Mammary epithelial cell (primary cell): ENCODE measurements around the gene RAPGEF2.

Experiments used
- CTCF ChIP-seq, 2 donors: IDR thresholded peaks in 1 of 2; conservative IDR thresholded peaks in 1 of 2; 2 replicates each; pipeline ENCODE4 v1.5.1; 2011 to 2012; ENCODE audit warnings: inconsistent platforms in 2 of 2, low read length in 2 of 2, mild to moderate bottlenecking in 2 of 2, control low read depth in 1 of 2, low read depth in 1 of 2; ENCODE audit not compliant: insufficient read depth in 1 of 2; ENCODE audit errors: extremely low read depth in 1 of 2
- EZH2 ChIP-seq: IDR thresholded peaks from 2 replicates; pipeline ENCODE4 v1.6.1; 2012; ENCODE audit warnings: low read length, inconsistent platforms, borderline replicate concordance

DNA sequence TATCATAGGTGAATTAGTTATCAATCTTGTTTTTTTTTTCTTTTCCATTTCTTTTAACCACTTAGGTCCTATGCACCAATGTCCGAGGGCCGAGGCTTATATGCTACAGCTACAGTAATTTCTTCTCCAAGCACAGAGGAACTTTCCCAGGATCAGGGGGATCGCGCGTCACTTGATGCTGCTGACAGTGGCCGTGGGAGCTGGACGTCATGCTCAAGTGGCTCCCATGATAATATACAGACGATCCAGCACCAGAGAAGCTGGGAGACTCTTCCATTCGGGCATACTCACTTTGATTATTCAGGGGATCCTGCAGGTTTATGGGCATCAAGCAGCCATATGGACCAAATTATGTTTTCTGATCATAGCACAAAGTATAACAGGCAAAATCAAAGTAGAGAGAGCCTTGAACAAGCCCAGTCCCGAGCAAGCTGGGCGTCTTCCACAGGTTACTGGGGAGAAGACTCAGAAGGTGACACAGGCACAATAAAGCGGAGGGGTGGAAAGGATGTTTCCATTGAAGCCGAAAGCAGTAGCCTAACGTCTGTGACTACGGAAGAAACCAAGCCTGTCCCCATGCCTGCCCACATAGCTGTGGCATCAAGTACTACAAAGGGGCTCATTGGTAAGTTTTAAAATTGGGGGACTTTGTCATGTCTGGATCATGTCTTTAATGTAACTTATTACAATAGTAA, 250.7 kb downstream of the RAPGEF2 start:
- TF ChIP-seq CTCF (conservative IDR thresholded peaks at IDR 0.05 in 1 of 2, IDR thresholded peaks at IDR 0.05 in 1 of 2; ENCODE audit: extremely low read depth in 1 of 2, insufficient read depth in 1 of 2, low read depth in 1 of 2, low read length in 2 of 2) = no peak
- no peak for TF ChIP-seq EZH2
